GM21447 (cell line): Measurements from ENCODE around the gene CYSTM1.
"Not testable (repeated sequence)": the region's sequence is repeated elsewhere in the genome, so short reads cannot be mapped to it uniquely, and the experiment has no call there.

Source experiments
- ATAC-seq: cut with Tn5 transposase; IDR thresholded peaks from one replicate; pipeline ENCODE4 v1.9.1; 2021; ENCODE audit not compliant: unreplicated experiment

CYSTM1 gene

GRCh38 chr5:140175367-140176030 is 511 bp downstream of the CYSTM1 start:
- ATAC-seq, result peak; percentile 54

GRCh38 chr5:140176031-140176387 is 1.0 kb downstream of the CYSTM1 start:
- ATAC-seq, result no peak

- ATAC-seq, result no peak
Measured at GRCh38 chr5:140178086-140178410, 3.1 kb downstream of the CYSTM1 start.

GRCh38 chr5:140178482-140179116 is 3.6 kb downstream of the CYSTM1 start:
- ATAC-seq, result no peak

- no peak for ATAC-seq
Measured at GRCh38 chr5:140181002-140181483, 6.1 kb downstream of the CYSTM1 start.

- ATAC-seq, result no peak
Measured at GRCh38 chr5:140181525-140181924, 6.5 kb downstream of the CYSTM1 start.

- no peak for ATAC-seq
Measured at GRCh38 chr5:140182075-140182711, 7.2 kb downstream of the CYSTM1 start.

GRCh38 chr5:140182803-140183367 is 7.9 kb downstream of the CYSTM1 start:
- ATAC-seq, result no peak

- ATAC-seq, result no peak
Measured at GRCh38 chr5:140185409-140185808, 10.4 kb downstream of the CYSTM1 start.

GRCh38 chr5:140186267-140186671 is 11.3 kb downstream of the CYSTM1 start:
- ATAC-seq, result no peak

GRCh38 chr5:140189253-140189652 is 14.3 kb downstream of the CYSTM1 start:
- no peak for ATAC-seq

GRCh38 chr5:140189977-140190871 is 15.2 kb downstream of the CYSTM1 start:
- no peak for ATAC-seq

GRCh38 chr5:140190872-140191218 is 15.9 kb downstream of the CYSTM1 start:
- ATAC-seq, result no peak

- ATAC-seq, result no peak
Measured at GRCh38 chr5:140192715-140193430, 17.9 kb downstream of the CYSTM1 start.

- ATAC-seq, result no peak
Measured at GRCh38 chr5:140194662-140195061, 19.7 kb downstream of the CYSTM1 start.

- ATAC-seq, result no peak
Measured at GRCh38 chr5:140196115-140196814, 21.3 kb downstream of the CYSTM1 start.

GRCh38 chr5:140197023-140197422 is 22.0 kb downstream of the CYSTM1 start:
- no peak for ATAC-seq

- ATAC-seq, result not testable (repeated sequence)
Measured at GRCh38 chr5:140198915-140199314, 23.9 kb downstream of the CYSTM1 start.

- ATAC-seq, result no peak
Measured at GRCh38 chr5:140202078-140202477, 27.1 kb downstream of the CYSTM1 start.

GRCh38 chr5:140202610-140203009 is 27.6 kb downstream of the CYSTM1 start:
- no peak for ATAC-seq
